ENCODE data around the gene TRMT2A. TPM values are rescaled to one million over a fixed set of nuclear protein-coding genes. Genes with fewer than 3 reads are reported as not detected.
A peak's percentile ranks its signal among the peaks of the same experiment; 100 is the strongest.

Gene TRMT2A
- total RNA-seq, 1 donor, result 45.3 TPM

DNA sequence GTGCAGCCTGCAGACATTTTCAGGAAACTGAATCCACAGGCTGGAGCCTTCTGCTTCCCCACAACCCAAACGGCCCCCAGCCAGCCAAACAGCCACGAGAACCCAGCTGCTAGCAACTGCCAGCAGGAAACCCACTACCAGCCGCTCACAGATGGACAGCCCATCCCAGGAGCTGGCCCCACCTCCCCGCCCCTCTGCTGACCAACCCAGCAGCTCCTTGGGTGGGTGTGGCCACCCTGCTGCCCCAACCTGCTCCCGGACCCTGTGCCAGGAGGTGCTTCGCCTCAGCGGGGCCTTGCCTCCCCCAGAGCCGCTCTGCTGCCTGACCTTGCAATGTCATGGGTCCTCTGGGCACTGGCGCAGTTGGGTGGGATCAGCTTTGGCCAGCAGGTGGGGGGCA is 42.0 kb upstream of the TRMT2A start:
- TF ChIP-seq, protein P1, sequence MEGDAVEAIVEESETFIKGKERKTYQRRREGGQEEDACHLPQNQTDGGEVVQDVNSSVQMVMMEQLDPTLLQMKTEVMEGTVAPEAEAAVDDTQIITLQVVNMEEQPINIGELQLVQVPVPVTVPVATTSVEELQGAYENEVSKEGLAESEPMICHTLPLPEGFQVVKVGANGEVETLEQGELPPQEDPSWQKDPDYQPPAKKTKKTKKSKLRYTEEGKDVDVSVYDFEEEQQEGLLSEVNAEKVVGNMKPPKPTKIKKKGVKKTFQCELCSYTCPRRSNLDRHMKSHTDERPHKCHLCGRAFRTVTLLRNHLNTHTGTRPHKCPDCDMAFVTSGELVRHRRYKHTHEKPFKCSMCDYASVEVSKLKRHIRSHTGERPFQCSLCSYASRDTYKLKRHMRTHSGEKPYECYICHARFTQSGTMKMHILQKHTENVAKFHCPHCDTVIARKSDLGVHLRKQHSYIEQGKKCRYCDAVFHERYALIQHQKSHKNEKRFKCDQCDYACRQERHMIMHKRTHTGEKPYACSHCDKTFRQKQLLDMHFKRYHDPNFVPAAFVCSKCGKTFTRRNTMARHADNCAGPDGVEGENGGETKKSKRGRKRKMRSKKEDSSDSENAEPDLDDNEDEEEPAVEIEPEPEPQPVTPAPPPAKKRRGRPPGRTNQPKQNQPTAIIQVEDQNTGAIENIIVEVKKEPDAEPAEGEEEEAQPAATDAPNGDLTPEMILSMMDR (IDR thresholded peaks at IDR 0.05; ENCODE audit: insufficient read depth, low read depth, low read length), result no peak
- no peak overlapping the region for H3K4me3 ChIP-seq (ENCODE audit: low read depth, low read length)
- DNase-seq (ENCODE audit: low read depth), result no peak

DNA sequence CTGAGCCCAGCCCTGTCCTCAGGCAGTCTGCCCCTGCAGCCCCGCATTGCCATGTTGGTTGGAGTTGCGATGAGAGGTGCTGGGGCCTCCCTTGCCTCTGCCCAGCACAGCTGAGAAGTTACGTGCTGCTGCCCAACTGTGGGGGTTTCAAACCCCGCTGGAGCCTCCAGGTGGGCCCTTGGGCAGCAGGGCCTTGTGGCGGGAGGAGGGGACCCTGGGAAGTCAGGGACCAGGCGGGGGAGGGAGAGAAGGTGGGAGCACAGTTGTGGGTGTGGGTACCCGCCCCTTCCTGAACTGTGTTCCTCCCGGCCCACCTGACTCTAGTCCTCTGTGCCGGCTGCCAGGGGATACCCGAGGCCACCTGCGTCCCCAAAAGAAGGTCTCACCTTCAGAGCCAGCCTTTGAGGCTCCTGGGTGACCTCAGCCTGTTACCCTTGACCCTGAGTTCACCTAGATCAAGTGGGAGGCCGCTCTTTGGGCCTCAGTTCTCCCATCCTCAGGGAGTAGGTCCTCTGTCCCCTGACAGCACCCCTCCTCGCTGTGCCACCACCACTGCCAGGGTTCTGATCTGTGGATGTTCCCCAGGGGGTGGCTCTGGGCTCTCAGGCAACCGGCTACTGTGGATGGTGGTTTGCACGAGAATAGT is 41.5 kb upstream of the TRMT2A start:
- TF ChIP-seq, protein P1 (IDR thresholded peaks at IDR 0.05; ENCODE audit: insufficient read depth, low read depth, low read length), result no peak
- no peak for DNase-seq (ENCODE audit: low read depth)
- H3K4me3 ChIP-seq (ENCODE audit: low read depth, low read length), result no peak overlapping the region

DNA sequence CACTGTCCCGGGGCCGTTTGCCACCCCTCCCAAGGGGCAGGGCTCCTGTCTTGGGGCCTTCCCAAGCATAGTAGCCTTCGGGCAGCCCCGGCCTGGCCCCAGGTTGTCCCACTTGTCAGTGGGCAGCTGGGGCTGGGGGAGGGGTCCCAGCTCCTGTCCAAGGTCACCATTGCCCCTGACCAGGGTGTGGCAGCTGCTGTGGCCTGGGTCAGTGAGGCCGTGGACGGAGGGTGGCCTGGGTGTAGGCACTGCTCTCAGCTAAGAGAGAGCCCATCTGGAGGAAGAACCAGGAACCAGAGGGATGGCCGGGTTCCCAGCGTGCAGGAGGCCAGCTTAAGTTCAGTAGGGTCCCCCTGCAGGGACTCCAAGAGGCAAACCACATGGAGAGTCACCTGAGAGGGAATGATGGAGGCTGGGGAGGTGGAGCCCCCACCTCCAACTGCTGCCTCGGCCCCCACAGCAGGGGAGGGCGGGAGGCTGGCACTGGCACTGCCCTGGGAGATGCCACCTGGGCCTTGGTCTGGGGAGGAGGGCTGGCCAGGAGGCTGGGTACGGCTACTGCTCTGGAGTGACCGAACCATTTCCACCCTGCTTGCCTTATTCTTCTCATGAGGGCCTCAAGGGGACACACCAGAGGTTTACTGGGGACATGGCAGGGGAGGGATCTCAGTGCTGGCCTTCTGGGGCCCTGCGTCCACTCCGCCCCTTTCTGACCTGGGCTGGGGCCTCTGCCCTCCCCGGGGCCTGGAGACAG is 40.6 kb upstream of the TRMT2A start:
- TF ChIP-seq, protein P1 (IDR thresholded peaks at IDR 0.05; ENCODE audit: insufficient read depth, low read depth, low read length), result no peak
- DNase-seq (ENCODE audit: low read depth), result no peak

DNA sequence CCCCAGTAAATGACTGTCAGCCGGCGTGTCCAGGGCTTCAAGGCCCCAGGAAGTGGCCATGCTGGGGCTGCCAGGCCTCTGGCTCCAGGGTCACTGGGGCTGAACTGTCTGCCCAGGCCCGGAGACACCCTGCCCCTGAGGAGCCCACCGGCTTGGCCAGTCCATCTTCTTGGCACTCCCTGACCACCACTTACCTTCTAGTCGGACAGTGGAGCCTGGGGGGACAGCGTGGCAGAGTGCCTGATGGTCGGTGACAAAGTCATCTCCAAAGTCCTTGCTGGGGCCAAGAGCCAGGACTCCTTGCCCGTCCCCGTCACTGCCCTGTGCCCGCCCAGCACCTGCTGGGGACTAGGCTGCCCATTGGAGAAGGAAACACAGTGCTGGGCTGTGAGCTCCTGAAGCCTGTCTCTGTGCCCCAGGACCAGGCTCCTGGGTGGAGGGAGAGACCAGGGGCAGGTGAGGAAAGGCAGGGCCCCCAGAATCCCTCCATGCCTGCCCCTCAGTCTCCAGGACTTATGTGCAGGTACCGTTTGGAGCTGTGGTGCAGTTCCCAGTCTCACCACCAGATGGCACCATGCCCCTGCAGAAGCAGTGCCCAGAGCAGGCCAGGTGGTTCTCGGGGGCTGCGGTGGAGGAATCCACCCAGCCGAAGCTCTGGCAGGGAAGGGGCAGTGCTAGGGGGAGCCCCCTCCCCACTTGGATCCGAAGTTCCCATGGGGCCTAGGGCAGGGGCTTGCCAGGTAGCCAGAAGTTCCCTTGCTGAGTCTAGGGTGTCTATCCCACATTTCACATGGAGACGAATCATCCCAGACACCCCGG is 39.8 kb upstream of the TRMT2A start:
- TF ChIP-seq, protein P1 (IDR thresholded peaks at IDR 0.05; ENCODE audit: insufficient read depth, low read depth, low read length), result peak; percentile 98
- peak; percentile 77 for DNase-seq (ENCODE audit: low read depth)
- H3K4me3 ChIP-seq (ENCODE audit: low read depth, low read length), result no peak overlapping the region

More for the DNA sequence above, 40.6 kb upstream of the TRMT2A start:
- no peak overlapping the region for H3K4me3 ChIP-seq (ENCODE audit: low read depth, low read length)

DNA sequence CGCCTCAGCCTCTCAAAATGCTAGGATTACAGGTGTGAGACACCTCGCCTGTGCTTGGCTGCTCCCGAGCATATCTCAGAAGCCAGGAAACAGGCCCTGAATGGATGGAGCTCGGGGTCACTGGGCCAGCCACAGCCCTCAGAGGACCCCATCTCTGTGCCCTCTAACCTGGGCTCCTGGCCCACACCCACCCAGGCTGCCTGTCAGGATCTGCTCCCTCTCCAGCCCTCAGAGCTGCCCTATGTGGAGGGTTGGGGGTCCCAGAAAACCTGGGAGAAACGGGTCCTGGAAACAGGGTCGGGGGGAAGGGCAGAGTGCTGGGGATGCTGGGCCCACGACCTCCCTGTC is 39.0 kb upstream of the TRMT2A start:
- TF ChIP-seq, protein P1 (IDR thresholded peaks at IDR 0.05; ENCODE audit: insufficient read depth, low read depth, low read length), result no peak
- no peak for DNase-seq (ENCODE audit: low read depth)
- H3K4me3 ChIP-seq (ENCODE audit: low read depth, low read length), result no peak overlapping the region

DNA sequence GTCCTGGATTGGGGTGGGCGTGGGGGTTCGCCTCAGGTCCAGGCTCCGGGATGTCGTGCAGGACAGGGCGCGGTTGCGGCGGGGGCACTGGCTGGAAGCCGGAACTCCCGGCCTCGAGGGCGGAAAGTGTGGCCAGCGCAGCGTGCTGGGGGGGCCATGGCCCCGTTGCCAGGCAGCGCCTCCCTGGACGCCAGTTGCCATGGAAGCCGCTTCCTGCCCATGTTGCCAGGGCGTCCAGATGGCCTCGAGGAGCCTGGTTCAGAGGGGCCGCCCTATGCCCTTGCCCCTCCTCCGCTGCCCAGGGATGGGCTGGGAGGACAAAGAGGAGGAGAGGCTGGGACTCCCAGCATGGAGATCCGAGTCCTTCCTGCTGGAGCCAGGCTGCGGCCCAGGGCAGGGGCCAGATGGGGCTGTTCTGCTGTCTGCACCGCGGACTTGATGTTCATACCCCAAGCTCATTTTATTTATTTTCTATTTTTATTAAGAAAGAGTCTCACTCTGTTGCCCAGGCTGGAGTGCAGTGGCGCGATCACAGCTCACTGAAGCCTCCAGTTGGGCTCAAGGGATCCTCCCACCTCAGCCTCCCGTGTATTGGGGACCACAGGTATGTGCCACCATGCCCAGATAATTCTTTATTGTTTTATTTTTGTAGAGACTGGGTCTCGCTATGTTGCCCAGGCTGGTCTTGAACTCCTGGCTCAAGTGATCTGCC is 38.5 kb upstream of the TRMT2A start:
- peak; percentile 18 for DNase-seq (ENCODE audit: low read depth)
- H3K4me3 ChIP-seq (ENCODE audit: low read depth, low read length), result no peak overlapping the region
- TF ChIP-seq, protein P1 (IDR thresholded peaks at IDR 0.05; ENCODE audit: insufficient read depth, low read depth, low read length), result no peak
